Neural progenitor cell (in vitro differentiated cells): ENCODE data around the gene CLSTN3. TPM values are rescaled to one million over a fixed set of nuclear protein-coding genes. Genes with fewer than 3 reads are reported as not detected.

ENCODE experiments used
- DNase-seq: peaks from one replicate; pipeline ENCODE4 v3.0.0-alpha.2; 2016; ENCODE audit warnings: low spot score
- H2AFZ ChIP-seq: fragments of 200-600 bp; sonication (generic); replicated peaks from 2 replicates; pipeline ENCODE4 v1.6.1; 2016; ENCODE audit warnings: antibody characterized with exemption
- H3F3A ChIP-seq: fragments of 200-600 bp; sonication (generic); 2 replicates; pipeline ENCODE4 v1.6.1; 2016; ENCODE audit warnings: antibody characterized with exemption, low read depth
- H3K27ac ChIP-seq: fragments of 200-600 bp; sonication (generic); 2 replicates; pipeline ENCODE4 v1.5.1; 2016; ENCODE audit warnings: mild to moderate bottlenecking
- H3K27me3 ChIP-seq: fragments of 200-600 bp; sonication (generic); 2 replicates; pipeline ENCODE4 v1.6.1; 2016; ENCODE audit warnings: mild to moderate bottlenecking, moderate library complexity
- H3K36me3 ChIP-seq: fragments of 200-600 bp; sonication (generic); 2 replicates; pipeline ENCODE4 v1.5.1; 2016
- H3K4me1 ChIP-seq: fragments of 200-600 bp; sonication (generic); 2 replicates; pipeline ENCODE4 v1.6.1; 2016; ENCODE audit warnings: mixed run types
- H3K4me2 ChIP-seq: fragments of 200-600 bp; sonication (generic); 2 replicates; pipeline ENCODE4 v1.6.1; 2016
- H3K4me3 ChIP-seq: fragments of 200-600 bp; sonication (generic); 2 replicates; pipeline ENCODE4 v1.5.1; 2016
- H3K79me2 ChIP-seq: fragments of 200-600 bp; sonication (generic); 2 replicates; pipeline ENCODE4 v1.6.1; 2016; ENCODE audit warnings: low read depth
- H3K9ac ChIP-seq: fragments of 200-600 bp; sonication (generic); 2 replicates; pipeline ENCODE4 v1.6.1; 2016
- H3K9me3 ChIP-seq: fragments of 200-600 bp; sonication (generic); 2 replicates; pipeline ENCODE4 v1.5.1; 2016; ENCODE audit warnings: low read depth
- H4K20me1 ChIP-seq: fragments of 200-600 bp; sonication (generic); 2 replicates; pipeline ENCODE4 v1.6.1; 2016; ENCODE audit warnings: low read depth
- H3K27ac Mint-ChIP-seq: 3 replicates; pipeline ENCODE4 v1.8.0; 2021; ENCODE audit warnings: mixed read lengths
- H3K27me3 Mint-ChIP-seq: 2 replicates; pipeline ENCODE4 v1.8.0; 2022; ENCODE audit warnings: low read depth, mild to moderate bottlenecking, inconsistent platforms, moderate library complexity, mixed read lengths; ENCODE audit not compliant: insufficient read depth
- H3K36me3 Mint-ChIP-seq: 3 replicates; pipeline ENCODE4 v1.8.0; 2021; ENCODE audit warnings: mixed read lengths
- H3K4me1 Mint-ChIP-seq: 3 replicates; pipeline ENCODE4 v1.8.0; 2021; ENCODE audit warnings: mixed read lengths
- H3K4me3 Mint-ChIP-seq: 3 replicates; pipeline ENCODE4 v1.8.0; 2021; ENCODE audit warnings: mild to moderate bottlenecking, moderate library complexity, mixed read lengths
- H3K9me3 Mint-ChIP-seq: 3 replicates; pipeline ENCODE4 v1.8.0; 2020; ENCODE audit warnings: mixed read lengths
- CTCF ChIP-seq: fragments of 200-600 bp; sonication (generic); IDR thresholded peaks from 2 replicates; pipeline ENCODE4 v1.5.1; 2017; ENCODE audit warnings: antibody characterized with exemption, mild to moderate bottlenecking
- EZH2 ChIP-seq: fragments of 200-600 bp; sonication (generic); IDR thresholded peaks from 2 replicates; pipeline ENCODE4 v1.6.1; 2017; ENCODE audit warnings: antibody characterized with exemption, mild to moderate bottlenecking, moderate library complexity
- EZH2phosphoT487 ChIP-seq: fragments of 200-600 bp; sonication (generic); IDR thresholded peaks from 2 replicates; pipeline ENCODE4 v1.6.1; 2017; ENCODE audit warnings: antibody characterized with exemption
- total RNA-seq: library from RNA; depleted of rRNA; stranded (reverse); fragments of >200 nt; gene quantifications from 2 replicates; pipeline ENCODE4 v1.2.3, GENCODE V29; 2015; ENCODE audit warnings: low replicate concordance

The CLSTN3 gene
- total RNA-seq, 1 donor from 2014 or later: 24.0 TPM

- no peak for DNase-seq
- Histone ChIP-seq H3K4me1 (peaks cover 4% of the 10 kb centered on the region), H3F3A (no peaks in the 10 kb centered on the region), H3K79me2 (no peaks in the 10 kb centered on the region), H2AFZ (no peak overlapping the region), H4K20me1 (no peaks in the 10 kb centered on the region), H3K27me3 (no peaks in the 10 kb centered on the region), H3K9me3 (no peaks in the 10 kb centered on the region), H3K9ac (no peak overlapping the region), H3K36me3 (peaks cover 3% of the 10 kb centered on the region), H3K4me3 (no peak overlapping the region), H3K4me2 (no peak overlapping the region), H3K27ac (no peak overlapping the region)
- Mint-ChIP-seq H3K36me3 (no peaks in the 10 kb centered on the region), H3K27ac (no peak overlapping the region), H3K4me1 (peaks cover 4% of the 10 kb centered on the region), H3K4me3 (no peak overlapping the region), H3K9me3 (no peaks in the 10 kb centered on the region), H3K27me3 (no peaks in the 10 kb centered on the region)
- TF ChIP-seq CTCF (no peak), EZH2 (no peak), EZH2phosphoT487 (no peak)
Measured at GRCh38 chr12:7096979-7097378, 33.2 kb upstream of the CLSTN3 start.

- Histone ChIP-seq H4K20me1 (no peaks in the 10 kb centered on the region), H3K4me3 (no peak overlapping the region), H3F3A (no peaks in the 10 kb centered on the region), H3K27me3 (no peaks in the 10 kb centered on the region), H3K36me3 (peaks cover 3% of the 10 kb centered on the region), H3K9ac (no peak overlapping the region), H3K27ac (no peak overlapping the region), H3K4me2 (no peak overlapping the region), H3K79me2 (no peaks in the 10 kb centered on the region), H3K4me1 (no peaks in the 10 kb centered on the region), H2AFZ (no peak overlapping the region), H3K9me3 (no peaks in the 10 kb centered on the region)
- no peaks in the 10 kb centered on the region for H3K27me3 Mint-ChIP-seq
- no peak for TF ChIP-seq EZH2phosphoT487
- TF ChIP-seq CTCF: no peak
- TF ChIP-seq EZH2: no peak
- peaks cover 2% of the 10 kb centered on the region for H3K4me1 Mint-ChIP-seq
- no peaks in the 10 kb centered on the region for H3K36me3 Mint-ChIP-seq
- H3K9me3 Mint-ChIP-seq: no peaks in the 10 kb centered on the region
- no peak overlapping the region for H3K4me3 Mint-ChIP-seq
- DNase-seq: no peak
- no peak overlapping the region for H3K27ac Mint-ChIP-seq
Measured at GRCh38 chr12:7099290-7099996, 30.7 kb upstream of the CLSTN3 start.

GRCh38 chr12:7100239-7100638, 29.9 kb upstream of the CLSTN3 start:
- H3K9me3 Mint-ChIP-seq: no peaks in the 10 kb centered on the region

More at GRCh38 chr12:7100239-7100638, 29.9 kb upstream of the CLSTN3 start:
- Histone ChIP-seq H3K36me3 (peaks cover 3% of the 10 kb centered on the region), H3K79me2 (no peaks in the 10 kb centered on the region), H3K4me1 (no peaks in the 10 kb centered on the region), H4K20me1 (no peaks in the 10 kb centered on the region), H3K27me3 (no peaks in the 10 kb centered on the region), H3K9ac (no peak overlapping the region), H3F3A (no peaks in the 10 kb centered on the region), H3K4me3 (no peak overlapping the region), H3K4me2 (no peak overlapping the region), H3K27ac (no peak overlapping the region), H3K9me3 (no peaks in the 10 kb centered on the region), H2AFZ (no peak overlapping the region)
- TF ChIP-seq EZH2phosphoT487 (no peak), EZH2 (no peak), CTCF (no peak)
- Mint-ChIP-seq H3K27ac (no peak overlapping the region), H3K36me3 (no peaks in the 10 kb centered on the region), H3K4me3 (no peak overlapping the region), H3K27me3 (no peaks in the 10 kb centered on the region), H3K4me1 (peaks cover 2% of the 10 kb centered on the region)
- DNase-seq: no peak
